Activated CD4-positive, alpha-beta T cell treated with anti-CD3 and anti-CD28 coated beads, Interleukin-2, amount 10 ng/mL, durations not matched to agents 24 days and 14 days (primary cell): ENCODE data around the gene RPS6KA2. TPM values are rescaled to one million over a fixed set of nuclear protein-coding genes. Genes with fewer than 3 reads are reported as not detected.
A peak's percentile ranks its signal among the peaks of the same experiment; 100 is the strongest.

Source experiments
- DNase-seq: peaks from one replicate; pipeline ENCODE4 v3.0.0; 2022
- H3K27ac Mint-ChIP-seq: one replicate; pipeline ENCODE4 v1.8.0; 2022; ENCODE audit warnings: mild to moderate bottlenecking, mixed read lengths
- H3K27me3 Mint-ChIP-seq: one replicate; pipeline ENCODE4 v1.8.0; 2022; ENCODE audit warnings: mixed read lengths
- H3K36me3 Mint-ChIP-seq: one replicate; pipeline ENCODE4 v1.8.0; 2022; ENCODE audit warnings: low read depth, mild to moderate bottlenecking, mixed read lengths
- H3K4me1 Mint-ChIP-seq: one replicate; pipeline ENCODE4 v1.8.0; 2021; ENCODE audit warnings: mixed read lengths
- H3K4me3 Mint-ChIP-seq: one replicate; pipeline ENCODE4 v1.8.0; 2022; ENCODE audit warnings: mild to moderate bottlenecking, moderate library complexity, mixed read lengths
- H3K9me3 Mint-ChIP-seq: one replicate; pipeline ENCODE4 v1.8.0; 2021; ENCODE audit warnings: mixed read lengths
- intact Hi-C: fragments of 100-400 bp; cut with micrococcal nuclease; formaldehyde crosslinking; loops from one replicate; pipeline ENCODE4 v1.15.1; 2023
- total RNA-seq: library from RNA; stranded (reverse); gene quantifications from 2 replicates; pipeline ENCODE4 v1.2.3, GENCODE V29; 2022

RPS6KA2 gene
- total RNA-seq, 1 donor from 2014 or later = 2.8 TPM

DNA sequence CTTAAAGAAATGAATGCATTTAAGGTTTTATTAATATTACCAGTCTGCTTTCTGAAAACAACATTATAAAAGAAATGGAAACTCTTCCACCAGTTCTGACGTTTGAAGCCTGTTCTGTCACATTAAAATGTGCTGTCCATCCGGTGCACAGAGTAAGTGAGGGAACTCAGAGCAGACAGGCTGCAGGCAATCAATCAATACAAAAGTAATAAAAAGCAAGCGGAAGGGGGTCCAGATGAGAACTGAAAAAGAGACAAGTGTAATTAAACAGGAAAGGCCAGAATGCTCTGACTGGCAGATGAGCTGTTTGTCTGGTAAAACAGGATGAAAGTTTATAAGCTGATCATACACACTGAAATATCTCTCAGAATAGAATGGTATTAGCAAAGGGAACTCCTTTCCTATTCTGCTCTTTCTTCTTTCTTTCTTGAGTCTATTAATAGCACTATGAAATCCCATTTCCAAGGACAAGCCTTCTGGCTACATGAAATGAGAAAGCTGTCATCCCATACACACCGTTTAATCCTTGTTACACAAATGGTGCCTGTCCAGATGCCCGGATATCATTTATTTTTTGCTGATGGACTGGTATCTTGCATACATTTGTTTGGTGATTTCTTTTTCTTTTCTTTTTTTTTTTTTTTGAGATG is 134.8 kb downstream of the RPS6KA2 start:
- Mint-ChIP-seq H3K9me3 (peaks cover 10% of the 10 kb centered on the region), H3K27me3 (no peaks in the 10 kb centered on the region), H3K27ac (no peak overlapping the region), H3K36me3 (peaks cover 12% of the 10 kb centered on the region), H3K4me3 (no peak overlapping the region), H3K4me1 (peaks cover 17% of the 10 kb centered on the region)
- DNase-seq = no peak
- intact Hi-C loops = loop anchor here (5.0 kb wide), 1 partner anchor 135 kb away; the partner anchor contains the start of gene RPS6KA2

GRCh38 chr6:166490671-166491500 is 136.2 kb downstream of the RPS6KA2 start:
- peaks cover 18% of the 10 kb centered on the region for H3K4me1 Mint-ChIP-seq
- no peak overlapping the region for H3K4me3 Mint-ChIP-seq
- no peak overlapping the region for H3K27ac Mint-ChIP-seq
- no peak for DNase-seq
- H3K27me3 Mint-ChIP-seq = no peaks in the 10 kb centered on the region
- H3K36me3 Mint-ChIP-seq = peaks cover 12% of the 10 kb centered on the region
- peaks cover 12% of the 10 kb centered on the region for H3K9me3 Mint-ChIP-seq
- intact Hi-C loops = loop anchor here (5.0 kb wide), 1 partner anchor 136 kb away; the partner anchor contains the start of gene RPS6KA2

DNA sequence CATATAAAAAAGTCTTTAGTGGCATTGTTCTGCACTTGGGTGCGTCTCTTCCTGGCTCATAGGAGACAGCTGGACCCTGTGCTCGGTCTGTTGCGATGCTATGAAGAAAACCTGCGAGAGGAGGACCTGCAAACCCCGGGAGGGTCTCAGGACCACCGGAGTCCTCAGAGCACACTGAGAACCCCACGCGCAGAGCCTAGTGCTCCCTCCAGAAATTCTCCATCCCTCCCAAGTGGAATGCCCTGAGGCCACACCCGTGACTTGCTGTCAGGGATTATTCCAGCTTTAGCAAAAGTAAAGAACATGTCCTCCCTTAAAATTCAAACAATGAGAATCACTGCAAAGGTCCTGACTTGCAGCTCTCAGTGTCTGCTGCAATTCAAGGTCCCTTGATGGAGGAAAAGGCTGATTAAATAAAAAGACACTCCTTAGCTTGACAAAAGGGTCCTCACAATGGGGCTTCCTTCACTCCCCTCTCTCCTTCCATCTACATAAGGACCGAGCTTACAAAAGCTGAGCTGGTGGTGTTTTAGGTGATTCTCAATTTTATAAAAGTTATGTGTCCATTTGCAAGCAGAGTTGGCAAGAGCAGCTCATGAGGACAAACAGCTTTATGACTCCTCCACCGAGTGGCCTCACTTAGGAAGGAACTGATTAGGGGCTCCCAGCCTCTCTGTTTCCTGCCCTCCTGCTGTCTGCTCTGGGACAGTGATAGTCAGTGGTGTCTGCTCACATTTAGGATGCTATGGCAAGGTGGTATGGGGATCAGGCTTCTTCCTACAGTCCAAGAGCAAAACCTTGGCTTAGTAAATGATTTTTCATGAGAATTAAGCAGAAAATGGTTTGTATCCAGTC is 137.5 kb downstream of the RPS6KA2 start:
- intact Hi-C loops = loop anchor here (5.0 kb wide), 3 partner anchors 72 to 147 kb away; partner anchors contain the start of genes RPS6KA2 and SFT2D1
- H3K27me3 Mint-ChIP-seq = no peaks in the 10 kb centered on the region
- H3K4me3 Mint-ChIP-seq = no peak overlapping the region
- H3K4me1 Mint-ChIP-seq = peaks cover 13% of the 10 kb centered on the region
- H3K27ac Mint-ChIP-seq = peak overlapping the region; percentile 14
- peaks cover 12% of the 10 kb centered on the region for H3K36me3 Mint-ChIP-seq
- peaks cover 12% of the 10 kb centered on the region for H3K9me3 Mint-ChIP-seq
- no peak for DNase-seq

- Mint-ChIP-seq H3K9me3 (peaks cover 12% of the 10 kb centered on the region), H3K4me3 (no peak overlapping the region)
Measured at GRCh38 chr6:166488701-166489100, 138.3 kb downstream of the RPS6KA2 start.

GRCh38 chr6:166488076-166488685 is 138.9 kb downstream of the RPS6KA2 start:
- Mint-ChIP-seq H3K4me3 (peak overlapping the region; percentile 71), H3K27me3 (no peaks in the 10 kb centered on the region), H3K9me3 (peaks cover 12% of the 10 kb centered on the region), H3K4me1 (peaks cover 13% of the 10 kb centered on the region), H3K27ac (peak overlapping the region; percentile 95), H3K36me3 (peaks cover 12% of the 10 kb centered on the region)
- intact Hi-C loops = loop anchor here (5.0 kb wide), 2 partner anchors 71 to 146 kb away; partner anchors contain the start of gene SFT2D1
- peak; percentile 90 for DNase-seq

More at GRCh38 chr6:166488701-166489100, 138.3 kb downstream of the RPS6KA2 start:
- H3K27ac Mint-ChIP-seq = peak overlapping the region; percentile 95
- H3K36me3 Mint-ChIP-seq = peaks cover 12% of the 10 kb centered on the region
- intact Hi-C loops = loop anchor here (5.0 kb wide), 2 partner anchors 71 to 146 kb away; partner anchors contain the start of gene SFT2D1
- peaks cover 13% of the 10 kb centered on the region for H3K4me1 Mint-ChIP-seq
- DNase-seq = no peak
- no peaks in the 10 kb centered on the region for H3K27me3 Mint-ChIP-seq

- peaks cover 12% of the 10 kb centered on the region for H3K9me3 Mint-ChIP-seq
- no peaks in the 10 kb centered on the region for H3K27me3 Mint-ChIP-seq
- intact Hi-C loops = loop anchor here (5.0 kb wide), 2 partner anchors 70 to 145 kb away; partner anchors contain the start of gene SFT2D1
- H3K36me3 Mint-ChIP-seq = peaks cover 12% of the 10 kb centered on the region
- peak overlapping the region; percentile 95 for H3K27ac Mint-ChIP-seq
- H3K4me1 Mint-ChIP-seq = peaks cover 13% of the 10 kb centered on the region
- no peak for DNase-seq
- H3K4me3 Mint-ChIP-seq = no peak overlapping the region
Measured at GRCh38 chr6:166487148-166487547, 139.9 kb downstream of the RPS6KA2 start.

- no peaks in the 10 kb centered on the region for H3K27me3 Mint-ChIP-seq
- H3K9me3 Mint-ChIP-seq = peaks cover 12% of the 10 kb centered on the region
- DNase-seq = no peak
- H3K36me3 Mint-ChIP-seq = peaks cover 12% of the 10 kb centered on the region
- intact Hi-C loops = loop anchor here (5.0 kb wide), 2 partner anchors 69 to 144 kb away; partner anchors contain the start of gene SFT2D1
- peaks cover 13% of the 10 kb centered on the region for H3K4me1 Mint-ChIP-seq
- H3K4me3 Mint-ChIP-seq = no peak overlapping the region
- no peak overlapping the region for H3K27ac Mint-ChIP-seq
Measured at GRCh38 chr6:166486536-166486880, 140.5 kb downstream of the RPS6KA2 start.

- H3K4me3 Mint-ChIP-seq = no peak overlapping the region
- peaks cover 12% of the 10 kb centered on the region for H3K9me3 Mint-ChIP-seq
- no peaks in the 10 kb centered on the region for H3K27me3 Mint-ChIP-seq
- intact Hi-C loops = loop anchor here (5.0 kb wide), 2 partner anchors 69 to 144 kb away; partner anchors contain the start of gene SFT2D1
- DNase-seq = no peak
- no peak overlapping the region for H3K27ac Mint-ChIP-seq
- H3K36me3 Mint-ChIP-seq = peaks cover 12% of the 10 kb centered on the region
- H3K4me1 Mint-ChIP-seq = peaks cover 13% of the 10 kb centered on the region
Measured at GRCh38 chr6:166485651-166486535, 141.2 kb downstream of the RPS6KA2 start.

DNA sequence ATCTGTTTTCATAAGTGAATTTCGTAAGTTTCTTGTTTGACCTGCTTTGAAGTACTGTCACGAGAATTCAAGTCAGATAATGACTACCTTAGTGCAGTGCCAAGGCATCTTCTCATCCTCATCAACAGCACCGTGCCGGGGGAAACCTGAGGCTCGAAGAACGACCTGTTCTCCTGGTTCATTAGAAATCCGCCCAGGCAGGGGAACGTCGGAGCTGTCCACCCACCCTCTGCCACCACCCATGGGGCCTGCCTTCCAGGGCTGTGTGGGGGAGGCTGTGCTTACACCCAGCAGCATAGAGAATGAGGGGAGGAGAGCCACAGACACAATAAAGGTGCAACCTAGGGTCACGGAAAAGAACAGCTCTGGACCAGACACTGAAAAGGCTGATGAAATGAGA is 142.2 kb downstream of the RPS6KA2 start:
- DNase-seq = no peak
- Mint-ChIP-seq H3K36me3 (peaks cover 11% of the 10 kb centered on the region), H3K4me3 (no peak overlapping the region), H3K27ac (no peak overlapping the region), H3K27me3 (no peaks in the 10 kb centered on the region), H3K4me1 (peaks cover 13% of the 10 kb centered on the region), H3K9me3 (peaks cover 12% of the 10 kb centered on the region)
- intact Hi-C loops = loop anchor here (5.0 kb wide), 2 partner anchors 68 to 143 kb away; partner anchors contain the start of gene SFT2D1

DNA sequence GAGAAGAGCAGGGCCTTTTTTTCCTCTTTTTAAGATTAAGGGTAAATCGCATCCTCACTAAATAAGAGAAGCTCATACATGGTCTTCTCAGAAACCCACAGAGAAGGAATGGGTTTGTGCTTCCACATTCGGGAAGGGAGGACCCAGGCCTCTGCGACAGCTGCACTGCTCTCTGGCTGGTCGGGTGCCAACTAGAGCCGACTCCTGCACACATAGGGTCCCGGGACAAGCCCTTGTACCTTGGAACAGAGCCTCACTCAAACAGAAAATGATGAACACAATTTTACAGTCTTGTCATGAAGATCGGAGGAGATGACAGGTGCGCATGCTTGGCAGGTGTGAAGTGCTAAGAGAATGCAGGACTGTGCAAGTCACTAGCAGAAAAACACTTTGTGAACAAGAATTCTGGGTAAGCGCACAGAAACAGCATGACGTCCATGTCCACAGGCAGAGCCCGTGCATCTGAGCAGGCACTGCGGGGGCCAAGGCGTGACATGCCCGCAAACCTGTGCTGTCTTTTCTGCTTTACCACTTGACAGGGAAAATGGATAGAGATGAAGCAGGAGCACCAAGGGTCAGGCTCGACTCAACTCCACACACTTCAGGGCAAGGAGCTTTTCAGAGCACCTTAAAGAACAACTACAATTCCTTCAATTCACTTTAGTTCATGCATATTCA is 143.3 kb downstream of the RPS6KA2 start:
- Mint-ChIP-seq H3K27ac (no peak overlapping the region), H3K36me3 (peaks cover 11% of the 10 kb centered on the region), H3K27me3 (no peaks in the 10 kb centered on the region), H3K4me1 (peaks cover 13% of the 10 kb centered on the region), H3K4me3 (no peak overlapping the region), H3K9me3 (peaks cover 12% of the 10 kb centered on the region)
- intact Hi-C loops = no loop called here
- no peak for DNase-seq

GRCh38 chr6:166483026-166483425 is 144.0 kb downstream of the RPS6KA2 start:
- no peaks in the 10 kb centered on the region for H3K27me3 Mint-ChIP-seq
- H3K4me1 Mint-ChIP-seq = peaks cover 9% of the 10 kb centered on the region
- intact Hi-C loops = no loop called here
- no peak overlapping the region for H3K4me3 Mint-ChIP-seq
- DNase-seq = no peak
- no peak overlapping the region for H3K27ac Mint-ChIP-seq
- H3K36me3 Mint-ChIP-seq = peaks cover 8% of the 10 kb centered on the region
- H3K9me3 Mint-ChIP-seq = peaks cover 9% of the 10 kb centered on the region
